Measurements from ENCODE around the gene CLDN15. TPM values are rescaled to one million over a fixed set of nuclear protein-coding genes. Genes with fewer than 3 reads are reported as not detected.
A peak's percentile ranks its signal among the peaks of the same experiment; 100 is the strongest.

Gene CLDN15
- total and polyA plus RNA-seq, 3 donors from 2014 or later, result 12.1 to 20.2 (median 13.6) TPM

DNA sequence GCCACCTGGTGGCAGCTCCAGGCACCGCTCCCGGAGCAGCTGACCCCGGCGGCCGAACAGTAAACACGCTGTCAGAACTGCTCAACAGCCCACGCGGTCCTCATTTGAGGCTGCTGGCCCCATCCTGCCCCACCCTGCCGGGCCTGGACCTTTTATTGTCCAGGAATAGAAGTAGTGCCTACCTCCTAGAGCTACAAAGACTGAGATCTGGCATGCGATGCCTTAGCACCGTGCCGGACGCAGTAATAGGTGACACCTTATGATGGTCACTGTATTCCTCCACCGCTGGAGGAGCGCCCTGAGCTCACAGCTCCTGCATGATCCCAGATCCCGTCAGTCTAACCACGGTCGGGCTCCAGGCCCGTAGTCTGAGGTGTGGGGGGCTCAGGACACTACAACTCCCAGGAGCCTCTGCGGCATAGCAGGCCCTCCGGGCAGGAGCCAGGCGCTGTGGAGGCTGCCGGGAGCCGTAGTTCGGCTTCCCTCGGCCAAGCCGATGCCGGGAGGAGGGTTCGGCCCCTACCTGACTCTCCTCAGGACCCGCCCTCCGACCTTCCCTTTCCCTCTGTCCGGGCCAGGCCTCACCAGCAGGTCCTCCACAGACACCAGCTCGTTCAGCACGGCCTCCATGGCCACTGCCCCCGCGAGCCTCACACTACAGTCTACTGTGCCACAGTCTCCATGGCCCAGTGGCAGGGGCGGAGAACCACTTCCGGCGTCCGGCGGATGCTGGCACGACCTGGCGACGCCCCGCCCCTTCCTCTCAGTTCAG is 7.0 kb upstream of the CLDN15 start, which contains the start of gene FIS1:
Gene FIS1 (minus strand): TSS at position 707 of the 772 bp plus-strand sequence. CDS start 77 bp downstream, at position 630.
- no peaks in the 10 kb centered on the region for H3K9me3 ChIP-seq
- no peaks in the 10 kb centered on the region for H3K36me3 ChIP-seq (ENCODE audit: low read depth, missing control alignments)
- H3K27ac ChIP-seq, result peak within 1 kb of the TSS; percentile 96 to 98
- H3K4me3 ChIP-seq, result peak within 1 kb of the TSS; percentile 67 to 85
- peak in 2 of 3 experiments; percentile 89 to 91 for TF ChIP-seq CTCF (IDR thresholded peaks at IDR 0.05)
- TF ChIP-seq POLR2A (IDR thresholded peaks at IDR 0.05), result peak; percentile 45
- H3K4me1 ChIP-seq, result peaks cover 19% of the 10 kb centered on the region
- intact Hi-C loops (cut with DNase I; ENCODE audit: low total_unique reads), result no loop called here
- WGBS, 2 donors, result 0 to 1% methylated on average over 15 to 45 of the region's 45 CpGs
- no peaks in the 10 kb centered on the region for H3K27me3 ChIP-seq
- DNase-seq, result peak; percentile 96

DNA sequence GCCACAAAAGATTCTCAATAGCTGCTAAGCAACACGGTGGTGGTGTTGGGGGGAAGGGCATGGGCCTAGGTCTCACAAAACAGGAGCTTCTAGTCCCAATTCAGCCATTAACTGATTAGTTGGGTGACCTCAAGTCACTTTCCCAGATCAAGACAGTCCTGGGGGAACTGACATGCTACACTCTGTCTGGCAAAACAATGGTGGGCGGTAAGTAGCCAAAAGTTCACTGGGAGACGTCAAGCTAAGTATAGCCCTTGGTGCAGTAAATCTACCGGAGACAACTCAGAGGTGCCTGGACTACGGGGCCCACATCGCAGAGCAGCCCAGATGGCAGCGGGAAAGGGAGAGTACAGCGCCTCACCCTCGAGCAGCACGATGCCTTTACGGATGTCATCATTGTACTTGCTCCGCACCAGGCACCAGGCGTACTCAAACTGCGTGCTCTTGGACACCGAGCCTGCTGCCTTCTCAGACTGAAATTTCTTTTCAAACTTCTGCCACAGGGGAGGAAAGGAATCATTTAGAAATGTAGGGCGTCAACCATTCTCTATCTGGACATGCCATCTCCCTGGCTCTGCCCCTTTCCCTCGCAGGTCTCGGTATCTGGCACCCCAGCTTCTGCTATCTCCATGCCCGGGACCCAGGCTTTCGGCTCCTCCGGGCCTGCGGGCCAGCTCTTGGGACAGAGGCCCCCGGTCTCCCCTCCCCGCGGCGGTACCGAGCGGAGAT is 6.2 kb upstream of the CLDN15 start:
- intact Hi-C loops (cut with DNase I; ENCODE audit: low total_unique reads), result no loop called here
- WGBS, 2 donors, result 7 to 8% methylated on average over 17 to 28 of the region's 28 CpGs
- peak overlapping the region; percentile 67 to 85 for H3K4me3 ChIP-seq
- TF ChIP-seq POLR2A (IDR thresholded peaks at IDR 0.05) (no peak), CTCF (IDR thresholded peaks at IDR 0.05) (peak in 1 of 3 experiments; percentile 90)
- DNase-seq, result no peak
- H3K9me3 ChIP-seq, result no peaks in the 10 kb centered on the region
- H3K27me3 ChIP-seq, result no peaks in the 10 kb centered on the region
- peak overlapping the region; percentile 96 to 98 for H3K27ac ChIP-seq
- H3K4me1 ChIP-seq, result peaks cover 27% of the 10 kb centered on the region
- no peaks in the 10 kb centered on the region for H3K36me3 ChIP-seq (ENCODE audit: low read depth, missing control alignments)

DNA sequence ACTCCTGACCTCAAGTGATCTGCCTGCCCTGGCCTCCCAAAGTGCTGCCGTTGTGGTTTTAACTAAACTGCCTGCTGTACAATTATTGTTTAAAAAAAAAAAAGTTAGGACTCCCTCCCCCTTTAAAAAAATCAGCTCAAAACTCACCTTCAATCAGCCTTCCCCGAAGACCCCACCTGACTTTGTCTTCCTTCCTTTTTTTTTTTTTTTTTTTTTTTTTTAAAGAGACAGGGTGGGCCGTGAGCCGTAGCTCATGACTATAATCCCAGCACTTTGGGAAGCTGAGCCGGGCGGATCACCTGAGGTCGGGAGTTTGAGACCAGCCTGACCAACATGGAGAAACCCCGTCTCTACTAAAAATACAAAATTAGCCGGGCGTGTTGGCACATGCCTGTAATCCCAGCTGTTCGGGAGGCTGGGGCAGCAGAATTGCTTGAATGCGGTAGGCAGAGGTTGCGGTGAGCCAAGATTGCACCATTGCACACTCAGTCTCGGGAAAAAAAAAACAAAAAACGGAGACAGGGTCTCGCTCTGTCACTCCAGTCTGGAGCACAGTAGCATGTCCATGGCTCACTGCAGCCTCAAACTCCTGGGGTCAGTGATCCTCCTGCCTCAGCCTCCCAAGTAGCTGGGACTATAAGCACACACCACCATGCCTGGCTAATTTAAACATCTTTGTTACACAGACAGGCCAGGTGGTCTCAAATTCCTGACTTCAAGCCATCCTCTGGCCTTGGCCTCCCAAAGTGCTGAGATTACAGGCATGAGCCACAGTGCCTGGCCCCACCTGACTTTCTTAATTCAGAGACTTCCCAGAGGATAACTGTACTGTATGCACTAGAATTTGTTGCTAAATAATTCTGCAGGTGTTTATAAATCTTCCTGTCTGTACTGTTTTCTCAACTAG is 4.1 kb upstream of the CLDN15 start:
- 84 to 87% methylated on average over 16 of the region's 16 CpGs for WGBS, 2 donors
- Histone ChIP-seq H3K36me3 (ENCODE audit: low read depth, missing control alignments) (no peaks in the 10 kb centered on the region), H3K4me1 (peaks cover 38% of the 10 kb centered on the region), H3K27me3 (no peaks in the 10 kb centered on the region), H3K27ac (no peak overlapping the region), H3K4me3 (no peak overlapping the region), H3K9me3 (no peaks in the 10 kb centered on the region)
- TF ChIP-seq CTCF (IDR thresholded peaks at IDR 0.05), result no peak
- TF ChIP-seq POLR2A (IDR thresholded peaks at IDR 0.05), result no peak
- intact Hi-C loops (cut with DNase I; ENCODE audit: low total_unique reads), result no loop called here
- no peak for DNase-seq

- WGBS, 2 donors, result 91 to 93% methylated on average over 8 to 12 of the region's 12 CpGs
- DNase-seq, result no peak
These were observed 3.4 kb upstream of the CLDN15 start for GRCh38 chr7:101241015-101241363.

More at GRCh38 chr7:101241015-101241363, 3.4 kb upstream of the CLDN15 start:
- Histone ChIP-seq H3K27me3 (no peaks in the 10 kb centered on the region), H3K9me3 (no peaks in the 10 kb centered on the region), H3K4me1 (peaks cover 38% of the 10 kb centered on the region), H3K27ac (no peak overlapping the region), H3K4me3 (no peak overlapping the region), H3K36me3 (ENCODE audit: low read depth, missing control alignments) (no peaks in the 10 kb centered on the region)
- intact Hi-C loops (cut with DNase I; ENCODE audit: low total_unique reads), result no loop called here
- TF ChIP-seq POLR2A (IDR thresholded peaks at IDR 0.05) (no peak), CTCF (IDR thresholded peaks at IDR 0.05) (no peak)

Data from testis (tissue), 3 donors.